Sigmoid colon (tissue), 4 donors: Measurements from ENCODE around the gene RASSF5.

Experiments used
- CTCF ChIP-seq, 4 experiments: fragments of 450-650 bp in 3 of 4; fragments of 200-600 bp in 1 of 4; IDR thresholded peaks; one replicate each; pipeline ENCODE4 v1.5.1; 2016 to 2019; ENCODE audit warnings: antibody characterized with exemption in 4 of 4, mild to moderate bottlenecking in 3 of 4, moderate library complexity in 2 of 4
- EP300 ChIP-seq, 4 donors: sonication (generic); formaldehyde crosslinking; IDR thresholded peaks; one replicate each; pipeline ENCODE4 v1.6.1; 2017; ENCODE audit warnings: antibody characterized with exemption in 4 of 4
- POLR2A ChIP-seq, 2 donors: fragments of 450-650 bp; IDR thresholded peaks; one replicate each; pipeline ENCODE4 v1.6.1; 2016; ENCODE audit warnings: antibody characterized with exemption in 2 of 2, mild to moderate bottlenecking in 2 of 2, moderate library complexity in 2 of 2
- POLR2AphosphoS5 ChIP-seq, 4 donors: sonication (generic); formaldehyde crosslinking; IDR thresholded peaks; one replicate each; pipeline ENCODE4 v1.6.1; 2017; ENCODE audit warnings: antibody characterized with exemption in 4 of 4

GRCh38 chr1:206606867-206607266 lies 99.5 kb downstream of the RASSF5 start:
- TF ChIP-seq CTCF (IDR thresholded peaks at IDR 0.05) (no peak), EP300 (IDR thresholded peaks at IDR 0.05) (no peak), POLR2A (IDR thresholded peaks at IDR 0.05) (no peak), POLR2AphosphoS5 (IDR thresholded peaks at IDR 0.05) (no peak)
